Activated CD4-positive, alpha-beta T cell treated with anti-CD3 and anti-CD28 coated beads, Interleukin-10, Interleukin-2, amounts not matched to agents 100 ng/mL and 50 ng/mL, durations not matched to agents 16 hours and 8 hours (primary cell): ENCODE measurements around the gene ANKFN1.

Source experiments
- DNase-seq: peaks from one replicate; pipeline ENCODE4 v3.0.0-alpha.2; 2020

Gene ANKFN1

GRCh38 chr17:56152874-56153602 lies at the start of gene ANKFN1:
TSS of gene ANKFN1 (plus strand) at chr17:56153475. CDS start at chr17:56212668, 59,193 bp downstream.
- no peak for DNase-seq

GRCh38 chr17:56108811-56109284 lies 44.4 kb upstream of the ANKFN1 start:
- DNase-seq = no peak

- DNase-seq = no peak
Observed at GRCh38 chr17:56109836-56110235, 43.4 kb upstream of the ANKFN1 start.

GRCh38 chr17:56110463-56111135 lies 42.7 kb upstream of the ANKFN1 start:
- DNase-seq = no peak

GRCh38 chr17:56111706-56112485 lies 41.4 kb upstream of the ANKFN1 start:
- no peak for DNase-seq

GRCh38 chr17:56113486-56113885 lies 39.8 kb upstream of the ANKFN1 start:
- no peak for DNase-seq

- no peak for DNase-seq
Observed at GRCh38 chr17:56114469-56114868, 38.8 kb upstream of the ANKFN1 start.

GRCh38 chr17:56119191-56119590 lies 34.1 kb upstream of the ANKFN1 start:
- no peak for DNase-seq

GRCh38 chr17:56119936-56120335 lies 33.3 kb upstream of the ANKFN1 start:
- no peak for DNase-seq

- DNase-seq = no peak
Observed at GRCh38 chr17:56121191-56122051, 31.9 kb upstream of the ANKFN1 start.

GRCh38 chr17:56125830-56126819 lies 27.1 kb upstream of the ANKFN1 start:
- peak; percentile 4 for DNase-seq

GRCh38 chr17:56130026-56130425 lies 23.2 kb upstream of the ANKFN1 start:
- DNase-seq = no peak

GRCh38 chr17:56130631-56131030 lies 22.6 kb upstream of the ANKFN1 start:
- DNase-seq = no peak

GRCh38 chr17:56131431-56131830 lies 21.8 kb upstream of the ANKFN1 start:
- DNase-seq = no peak

GRCh38 chr17:56136301-56136700 lies 17.0 kb upstream of the ANKFN1 start:
- no peak for DNase-seq

GRCh38 chr17:56141046-56141839 lies 12.0 kb upstream of the ANKFN1 start:
- DNase-seq = no peak

- no peak for DNase-seq
Observed at GRCh38 chr17:56142325-56142724, 10.9 kb upstream of the ANKFN1 start.

- DNase-seq = no peak
Observed at GRCh38 chr17:56142781-56143180, 10.5 kb upstream of the ANKFN1 start.

- no peak for DNase-seq
Observed at GRCh38 chr17:56144223-56144622, 9.1 kb upstream of the ANKFN1 start.

- DNase-seq = no peak
Observed at GRCh38 chr17:56146534-56146933, 6.7 kb upstream of the ANKFN1 start.
